Heart left ventricle (tissue), 16 donors: Measurements from ENCODE around the gene EMX2. TPM values are rescaled to one million over a fixed set of nuclear protein-coding genes. Genes with fewer than 3 reads are reported as not detected.

ENCODE experiments used
- ATAC-seq, 4 donors: fragments of 200-7000 bp; cut with Tn5 transposase; one replicate each; pipeline ENCODE4 v1.9.1; 2020 to 2022; ENCODE audit warnings: moderate library complexity in 4 of 4, mild to moderate bottlenecking in 3 of 4, moderate number of reproducible peaks in 1 of 4
- DNase-seq, 5 donors: peaks; one replicate each; pipeline ENCODE4 v3.0.0-alpha.2; 2020
- H3K27ac ChIP-seq, 12 donors: fragments of 200-600 bp; sonication (generic) in 4 of 12; one replicate each; pipeline versions ENCODE4 v1.5.0 to v1.8.0; 2016 to 2022; ENCODE audit warnings: mild to moderate bottlenecking in 2 of 12
- H3K27me3 ChIP-seq, 9 donors: fragments of 200-600 bp; sonication (generic) in 2 of 9; one replicate each; pipeline versions ENCODE4 v1.5.1 to v1.8.0; 2016 to 2022; ENCODE audit warnings: mild to moderate bottlenecking in 3 of 9
- H3K36me3 ChIP-seq, 9 donors: fragments of 200-600 bp; sonication (generic) in 2 of 9; one replicate each; pipeline versions ENCODE4 v1.5.0 to v1.8.0; 2018 to 2022; ENCODE audit warnings: mild to moderate bottlenecking in 2 of 9
- H3K4me1 ChIP-seq, 12 donors: fragments of 200-600 bp; sonication (generic) in 4 of 12; one replicate each; pipeline versions ENCODE4 v1.5.0 to v1.8.0; 2016 to 2022; ENCODE audit warnings: mild to moderate bottlenecking in 3 of 12
- H3K4me3 ChIP-seq, 12 donors: fragments of 200-600 bp; sonication (generic) in 4 of 12; one replicate each; pipeline versions ENCODE4 v1.5.0 to v1.8.0; 2017 to 2022; ENCODE audit warnings: mild to moderate bottlenecking in 9 of 12, moderate library complexity in 4 of 12
- H3K9me3 ChIP-seq, 12 donors: fragments of 200-600 bp; sonication (generic) in 4 of 12; one replicate each; pipeline versions ENCODE4 v1.5.0 to v1.8.0; 2016 to 2022; ENCODE audit warnings: mild to moderate bottlenecking in 1 of 12
- POLR2A ChIP-seq, 2 donors: fragments of 450-650 bp; IDR thresholded peaks; one replicate each; pipeline ENCODE4 v1.6.1; 2017; ENCODE audit warnings: antibody characterized with exemption in 2 of 2, mild to moderate bottlenecking in 2 of 2, moderate library complexity in 2 of 2
- WGBS, 4 donors: extraction: QIAGEN DNeasy Blood & Tissue Kit in 2 of 4; methylation state at CpG; one replicate each; pipeline versions ENCODE4 v1.1.5 to v1.1.7; 2013 to 2018; 5-methylcytosine and 5-hydroxymethylcytosine counted together
- intact Hi-C, 10 donors: fragments of 100-400 bp; cut with DNase I; formaldehyde crosslinking; loops; one replicate each; pipeline versions ENCODE4 v1.11.1 to v1.14.2; 2022
- polyA plus RNA-seq, 2 donors: library from polyadenylated mRNA; stranded (reverse); fragments of 200-250 nt; gene quantifications; one replicate each; pipeline ENCODE4 v1.2.3, GENCODE V29; 2013
- total RNA-seq, 9 donors: library from RNA; depleted of rRNA in 2 of 9; stranded (reverse); fragments of >200 nt in 2 of 9; fragmentation: NEBNext Ultra II Directional in 3 of 9; extraction: Animal tissue kit (Norgen Biotek cat#: 25700) in 3 of 9; gene quantifications; one replicate each; pipeline versions ENCODE4 v1.1.0 to v1.2.4, GENCODE V29; 2016 to 2023
- TF ChIP-seq, protein P1 (sequence below), 12 donors: fragments of 200-600 bp; sonication (generic) in 4 of 12; IDR thresholded peaks; one replicate each; pipeline versions ENCODE4 v1.5.0 to v1.8.0; 2018 to 2022; ENCODE audit warnings: antibody characterized with exemption in 12 of 12, mild to moderate bottlenecking in 5 of 12
- donor health status: ischemic (EF 13 %, LVEDD 7.1; RV severe dilation, severe dysfunction).
- donor health status: healthy with polysubstance abuse.
- donor health status: DM: no; HTN: yes; CAD: no.
- donor health status: DM: no; HTN: no; CAD: no.
- donor health status: ischemic (EF 25% LVEDD 6.9; RV normal size, moderate dysfunction).
- donor health status: ischemic (EF 25% LVEDD 5.7; RV mildly dilated, moderate dysfunction).
- donor health status: healthy.
- donor health status: DM: yes; HTN: yes; CAD: no.
- donor health status: ischemic (EF 35%, LVEDD 5.7; RV mildly dilated, moderate dysfunction).
- donor health status: nonischemic (EF 11% LVEDD 7.7; RV severe dilation, severe dysfunction).
- donor health status: DM: yes; HTN: yes; CAD: no.
- donor health status: PGD.
- donor health status: ischemic (EF 29% LVEDD 5.4; RV normal size, mild dysfunction).
- donor health status: nonischemic (EF 23%, LVEDD 6.1; RV moderate dilation, normal function).

Gene EMX2
- total and polyA plus RNA-seq, 11 donors: 0.06 to 0.54 (median 0.19) TPM; not detected in 4

DNA sequence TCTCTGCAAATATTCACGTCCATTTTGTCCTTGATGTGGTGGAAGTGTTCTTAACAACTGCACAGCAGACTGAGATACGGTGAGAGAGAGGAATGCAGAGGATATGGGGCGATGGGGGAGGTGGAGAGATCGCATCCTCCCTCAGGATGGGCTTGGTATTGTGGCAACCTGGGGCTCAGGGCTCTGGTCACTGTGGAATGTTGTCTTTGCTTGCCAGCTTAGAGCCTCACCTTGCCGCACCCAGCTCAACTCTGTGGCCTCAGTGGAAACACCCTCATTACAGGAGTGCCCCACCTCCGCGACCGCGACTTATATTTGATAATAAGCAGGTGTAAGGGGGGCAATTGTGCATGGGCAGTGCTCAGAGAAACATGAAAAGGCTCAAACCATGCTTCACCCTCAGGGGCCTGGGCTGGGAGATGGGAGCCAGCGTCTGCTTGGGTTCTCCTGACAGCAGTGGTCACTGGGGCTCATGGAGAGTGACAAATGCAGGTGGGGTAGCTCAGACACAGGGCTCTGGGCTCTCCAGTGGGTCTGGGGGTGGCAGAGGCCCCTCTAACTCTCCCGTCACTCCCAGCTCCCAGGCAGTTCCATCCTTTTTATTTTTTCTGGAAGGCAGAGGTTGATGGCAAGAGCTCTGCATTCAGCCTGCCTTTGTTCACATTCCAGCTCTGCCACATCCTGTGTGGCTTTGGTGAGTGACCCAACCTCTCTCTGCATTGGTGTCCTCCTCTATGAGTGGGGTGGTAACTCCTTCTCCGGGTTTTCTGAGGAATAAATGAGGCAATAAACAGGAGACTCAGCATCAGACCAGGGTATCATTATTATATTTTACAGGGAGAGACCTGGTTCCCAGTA, 43.1 kb upstream of the EMX2 start:
- 66 to 76% (median 72%) methylated on average over 11 to 12 of the region's 12 CpGs for WGBS, 4 donors
- Histone ChIP-seq H3K9me3 (no peaks in the 10 kb centered on the region), H3K36me3 (no peaks in the 10 kb centered on the region), H3K27me3 (peaks cover 0 to 38% (median 5%) of the 10 kb centered on the region in 9 donors), H3K4me1 (peaks cover 0 to 3% (median 0%) of the 10 kb centered on the region in 12 donors), H3K27ac (no peak overlapping the region), H3K4me3 (no peak overlapping the region)
- ATAC-seq (no peak), DNase-seq (no peak)
- no peak for TF ChIP-seq POLR2A (IDR thresholded peaks at IDR 0.05)
- TF ChIP-seq, protein P1, sequence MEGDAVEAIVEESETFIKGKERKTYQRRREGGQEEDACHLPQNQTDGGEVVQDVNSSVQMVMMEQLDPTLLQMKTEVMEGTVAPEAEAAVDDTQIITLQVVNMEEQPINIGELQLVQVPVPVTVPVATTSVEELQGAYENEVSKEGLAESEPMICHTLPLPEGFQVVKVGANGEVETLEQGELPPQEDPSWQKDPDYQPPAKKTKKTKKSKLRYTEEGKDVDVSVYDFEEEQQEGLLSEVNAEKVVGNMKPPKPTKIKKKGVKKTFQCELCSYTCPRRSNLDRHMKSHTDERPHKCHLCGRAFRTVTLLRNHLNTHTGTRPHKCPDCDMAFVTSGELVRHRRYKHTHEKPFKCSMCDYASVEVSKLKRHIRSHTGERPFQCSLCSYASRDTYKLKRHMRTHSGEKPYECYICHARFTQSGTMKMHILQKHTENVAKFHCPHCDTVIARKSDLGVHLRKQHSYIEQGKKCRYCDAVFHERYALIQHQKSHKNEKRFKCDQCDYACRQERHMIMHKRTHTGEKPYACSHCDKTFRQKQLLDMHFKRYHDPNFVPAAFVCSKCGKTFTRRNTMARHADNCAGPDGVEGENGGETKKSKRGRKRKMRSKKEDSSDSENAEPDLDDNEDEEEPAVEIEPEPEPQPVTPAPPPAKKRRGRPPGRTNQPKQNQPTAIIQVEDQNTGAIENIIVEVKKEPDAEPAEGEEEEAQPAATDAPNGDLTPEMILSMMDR (IDR thresholded peaks at IDR 0.05): no peak
- intact Hi-C loops: loop anchor here in 9 of 10 donors (5.0 to 10.0 kb wide), 7 partner anchors 743 to 1045 kb away; no protein-coding TSS in a partner anchor

DNA sequence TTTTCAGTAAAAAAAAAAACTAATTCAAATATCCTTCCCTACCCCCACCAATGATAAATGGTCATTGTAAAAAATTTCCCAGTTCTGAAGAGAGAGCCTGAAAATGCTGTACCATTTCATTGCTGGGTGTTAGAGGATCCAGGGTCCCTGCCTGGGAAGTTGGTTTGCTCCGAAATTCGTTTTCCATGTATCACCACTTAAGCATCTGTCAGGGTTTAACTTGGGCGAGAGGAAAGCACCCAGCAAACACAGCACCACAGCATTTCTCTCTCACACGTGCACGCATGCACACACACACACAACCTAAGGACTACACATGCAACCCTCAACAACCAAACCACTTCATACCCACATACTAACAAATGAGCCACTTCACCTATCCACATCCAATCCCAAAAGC, 42.1 kb upstream of the EMX2 start:
- Histone ChIP-seq H3K27ac (no peak overlapping the region), H3K36me3 (no peaks in the 10 kb centered on the region), H3K4me3 (no peak overlapping the region), H3K4me1 (peaks cover 0 to 3% (median 0%) of the 10 kb centered on the region in 12 donors), H3K9me3 (no peaks in the 10 kb centered on the region), H3K27me3 (peaks cover 0 to 43% (median 4%) of the 10 kb centered on the region in 9 donors)
- TF ChIP-seq, protein P1 (IDR thresholded peaks at IDR 0.05): no peak
- TF ChIP-seq POLR2A (IDR thresholded peaks at IDR 0.05): no peak
- no peak for ATAC-seq
- intact Hi-C loops: no loop called here
- 83 to 90% (median 86%) methylated on average over 5 of the region's 5 CpGs for WGBS, 4 donors
- no peak for DNase-seq

DNA sequence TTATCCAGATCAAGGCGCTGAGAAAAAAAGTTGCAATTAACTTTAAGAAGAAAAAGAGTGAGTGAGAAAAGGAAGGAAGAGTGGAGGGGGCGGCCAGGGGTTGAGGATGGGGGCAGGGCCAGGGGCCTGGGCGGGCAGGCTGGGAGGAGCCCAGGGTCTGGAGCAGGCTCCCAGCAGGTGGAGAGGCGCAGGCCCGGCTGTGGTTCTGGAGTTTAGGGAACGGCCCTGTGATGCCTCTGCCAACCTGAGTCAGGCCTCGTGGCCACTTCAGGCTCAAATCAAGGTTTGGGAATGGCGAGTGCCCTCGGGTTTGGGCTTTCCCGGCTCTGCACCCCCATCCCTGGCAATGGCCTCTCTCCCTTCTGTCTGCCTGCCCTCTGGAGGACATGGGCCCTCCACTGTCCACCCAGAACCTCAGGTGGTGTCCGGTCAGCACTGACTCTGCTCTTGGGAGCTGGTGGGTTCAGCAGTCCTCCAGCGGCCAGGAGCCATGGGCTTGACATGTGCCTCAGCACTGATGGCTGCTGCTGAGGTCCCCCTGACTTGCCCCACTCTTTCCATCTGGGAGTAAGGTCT, 41.0 kb upstream of the EMX2 start:
- no peak overlapping the region for H3K27ac ChIP-seq
- H3K4me1 ChIP-seq: peaks cover 0 to 3% (median 0%) of the 10 kb centered on the region in 12 donors
- 73 to 79% (median 74%) methylated on average over 10 to 12 of the region's 12 CpGs for WGBS, 4 donors
- no peaks in the 10 kb centered on the region for H3K9me3 ChIP-seq
- TF ChIP-seq, protein P1 (IDR thresholded peaks at IDR 0.05): no peak
- no peak for TF ChIP-seq POLR2A (IDR thresholded peaks at IDR 0.05)
- DNase-seq: no peak
- no peak for ATAC-seq
- no peaks in the 10 kb centered on the region for H3K36me3 ChIP-seq
- intact Hi-C loops: no loop called here
- no peak overlapping the region for H3K4me3 ChIP-seq
- peaks cover 0 to 45% (median 4%) of the 10 kb centered on the region in 9 donors for H3K27me3 ChIP-seq
